H9 (cell line): Measurements from ENCODE around the gene CHST13. TPM values are rescaled to one million over a fixed set of nuclear protein-coding genes. Genes with fewer than 3 reads are reported as not detected.

Experiments
- DNase-seq: peaks from one replicate; pipeline ENCODE4 v3.0.0-alpha.2; 2017
- H2AFZ ChIP-seq: one replicate; pipeline ENCODE4 v1.6.1; 2013; ENCODE audit warnings: mild to moderate bottlenecking, low read length, control low read depth, moderate library complexity
- H2AK5ac ChIP-seq: 2 replicates; pipeline ENCODE4 v1.6.1; 2013; ENCODE audit warnings: low read length, control low read depth, mixed read lengths; ENCODE audit not compliant: insufficient read length
- H2BK120ac ChIP-seq: one replicate; pipeline ENCODE4 v1.6.1; 2013; ENCODE audit warnings: low read depth, mild to moderate bottlenecking, low read length, control low read depth, inconsistent platforms; ENCODE audit not compliant: poor library complexity, severe bottlenecking
- H2BK12ac ChIP-seq: 2 replicates; pipeline ENCODE4 v1.6.1; 2013; ENCODE audit warnings: low read length, control low read depth, mixed read lengths, low read depth; ENCODE audit not compliant: insufficient read length
- H2BK15ac ChIP-seq: 2 replicates; pipeline ENCODE4 v1.6.1; 2013; ENCODE audit warnings: low read depth, low read length, control low read depth
- H2BK20ac ChIP-seq: one replicate; pipeline ENCODE4 v1.6.1; 2013; ENCODE audit warnings: low read depth, mild to moderate bottlenecking, low read length, control low read depth, inconsistent platforms; ENCODE audit not compliant: poor library complexity, severe bottlenecking
- H2BK5ac ChIP-seq: 2 replicates; pipeline ENCODE4 v1.6.1; 2013; ENCODE audit warnings: low read length, control low read depth, mixed read lengths; ENCODE audit not compliant: insufficient read length
- H3K14ac ChIP-seq: 2 replicates; pipeline ENCODE4 v1.6.1; 2013; ENCODE audit warnings: low read length, control low read depth; ENCODE audit not compliant: insufficient read depth
- H3K18ac ChIP-seq: 2 replicates; pipeline ENCODE4 v1.6.1; 2013; ENCODE audit warnings: low read depth, mild to moderate bottlenecking, mixed read lengths, low read length, control low read depth; ENCODE audit not compliant: insufficient read length
- H3K23ac ChIP-seq: 2 replicates; pipeline ENCODE4 v1.6.1; 2013; ENCODE audit warnings: low read length, control low read depth, mixed read lengths, low read depth; ENCODE audit not compliant: insufficient read length
- H3K23me2 ChIP-seq: 2 replicates; pipeline ENCODE4 v1.6.1; 2013; ENCODE audit warnings: low read depth, mild to moderate bottlenecking, mixed read lengths, low read length, control low read depth; ENCODE audit not compliant: insufficient read length, poor library complexity, severe bottlenecking
- H3K27ac ChIP-seq: 2 replicates; pipeline ENCODE4 v1.5.1; 2013; ENCODE audit warnings: low read length, control low read depth, mixed read lengths, low read depth; ENCODE audit not compliant: insufficient read length
- H3K27me3 ChIP-seq: 2 replicates; pipeline ENCODE4 v1.6.1; 2013; ENCODE audit warnings: low read length, control low read depth, inconsistent platforms; ENCODE audit not compliant: insufficient read depth
- H3K4ac ChIP-seq: 2 replicates; pipeline ENCODE4 v1.6.1; 2013; ENCODE audit warnings: low read depth, mild to moderate bottlenecking, control low read depth, inconsistent platforms, low read length, moderate library complexity
- H3K4me1 ChIP-seq: 2 replicates; pipeline ENCODE4 v1.6.1; 2013; ENCODE audit warnings: low read length, control low read depth, inconsistent platforms; ENCODE audit not compliant: insufficient read depth
- H3K4me2 ChIP-seq: 2 replicates; pipeline ENCODE4 v1.6.1; 2013; ENCODE audit warnings: low read length, control low read depth, mixed read lengths; ENCODE audit not compliant: insufficient read length, insufficient read depth
- H3K56ac ChIP-seq: 2 replicates; pipeline ENCODE4 v1.6.1; 2013; ENCODE audit warnings: low read depth, mild to moderate bottlenecking, mixed read lengths, low read length, control low read depth; ENCODE audit not compliant: insufficient read length
- H3K79me1 ChIP-seq: 2 replicates; pipeline ENCODE4 v1.6.1; 2013; ENCODE audit warnings: low read depth, mild to moderate bottlenecking, moderate library complexity, low read length, control low read depth, inconsistent platforms; ENCODE audit not compliant: insufficient read depth, poor library complexity, severe bottlenecking
- H3K79me2 ChIP-seq: 2 replicates; pipeline ENCODE4 v1.6.1; 2013; ENCODE audit warnings: low read length, control low read depth, inconsistent platforms; ENCODE audit not compliant: insufficient read depth
- H3K9ac ChIP-seq: 2 replicates; pipeline ENCODE4 v1.6.1; 2013; ENCODE audit warnings: low read length, control low read depth, mixed read lengths; ENCODE audit not compliant: insufficient read length; ENCODE audit errors: extremely low read depth
- H3K9me3 ChIP-seq: one replicate; pipeline ENCODE4 v1.6.1; 2013; ENCODE audit warnings: low read depth, low read length, inconsistent platforms; ENCODE audit not compliant: control insufficient read depth
- H3T11ph ChIP-seq: one replicate; pipeline ENCODE4 v1.6.1; 2013; ENCODE audit warnings: mild to moderate bottlenecking, low read length, control low read depth, inconsistent platforms
- H4K20me1 ChIP-seq: one replicate; pipeline ENCODE4 v1.6.1; 2013; ENCODE audit not compliant: control insufficient read depth, insufficient read length, insufficient read depth
- H4K5ac ChIP-seq: 2 replicates; pipeline ENCODE4 v1.6.1; 2013; ENCODE audit warnings: low read depth, mild to moderate bottlenecking, mixed read lengths, low read length, control low read depth; ENCODE audit not compliant: insufficient read length
- H4K8ac ChIP-seq: replicated peaks from 2 replicates; pipeline ENCODE4 v1.6.1; 2013; ENCODE audit warnings: low read length, control low read depth, mixed read lengths, low read depth; ENCODE audit not compliant: insufficient read length
- H4K91ac ChIP-seq: 2 replicates; pipeline ENCODE4 v1.6.1; 2013; ENCODE audit warnings: low read depth, mild to moderate bottlenecking, moderate library complexity, mixed read lengths, low read length, control low read depth; ENCODE audit not compliant: insufficient read length
- H3K27ac Mint-ChIP-seq, 3 experiments: 2 replicates in 2 of 3; 3 replicates in 1 of 3; pipeline ENCODE4 v1.8.0; 2020 to 2021; ENCODE audit warnings: mixed read lengths in 3 of 3, mild to moderate bottlenecking in 1 of 3, moderate library complexity in 1 of 3
- H3K27me3 Mint-ChIP-seq: 2 replicates; pipeline ENCODE4 v1.8.0; 2021; ENCODE audit warnings: low read depth, mild to moderate bottlenecking, moderate library complexity, mixed read lengths
- H3K36me3 Mint-ChIP-seq, 3 experiments: 2 replicates in 2 of 3; 3 replicates in 1 of 3; pipeline ENCODE4 v1.8.0; 2020 to 2021; ENCODE audit warnings: low read depth in 3 of 3, mixed read lengths in 3 of 3; ENCODE audit not compliant: insufficient read depth in 1 of 3
- H3K4me1 Mint-ChIP-seq, 2 experiments: 2 replicates each; pipeline ENCODE4 v1.8.0; 2020; ENCODE audit warnings: mixed read lengths in 2 of 2
- H3K4me3 Mint-ChIP-seq, 2 experiments: 2 replicates in 1 of 2; 3 replicates in 1 of 2; pipeline ENCODE4 v1.8.0; 2020 to 2021; ENCODE audit warnings: mild to moderate bottlenecking in 2 of 2, mixed read lengths in 2 of 2, moderate library complexity in 1 of 2
- H3K9me3 Mint-ChIP-seq, 2 experiments: 2 replicates in 1 of 2; 3 replicates in 1 of 2; pipeline ENCODE4 v1.8.0; 2020; ENCODE audit warnings: mild to moderate bottlenecking in 2 of 2, mixed read lengths in 2 of 2, moderate library complexity in 1 of 2
- CTCF ChIP-seq: fragments of 200-600 bp; sonication (generic); conservative IDR thresholded peaks from 3 replicates; pipeline ENCODE4 v1.8.0; 2021; ENCODE audit warnings: antibody characterized with exemption, mild to moderate bottlenecking
- WGBS: extraction: QIAGEN DNeasy Blood & Tissue Kit; methylation state at CpG from one replicate; pipeline ENCODE4 v1.1.7; 2013; ENCODE audit warnings: missing lambda C conversion rate, low lambda C conversion rate, mixed read lengths; ENCODE audit not compliant: insufficient read length; ENCODE audit errors: extremely low coverage; 5-methylcytosine and 5-hydroxymethylcytosine counted together
- total RNA-seq: library from RNA; stranded (reverse); gene quantifications from 2 replicates; pipeline ENCODE4 v1.2.1, GENCODE V29; 2021

The CHST13 gene
- total RNA-seq, 1 experiment from 2014 or later: 0.85 TPM

GRCh38 chr3:126482503-126483255, 41.3 kb upstream of the CHST13 start:
- H2BK20ac ChIP-seq: no peak overlapping the region
- H4K5ac ChIP-seq: no peak overlapping the region
- peaks cover 5% of the 10 kb centered on the region for H3K27me3 Mint-ChIP-seq
- no peaks in the 10 kb centered on the region for H3K79me2 ChIP-seq
- H3K9me3 ChIP-seq: no peaks in the 10 kb centered on the region
- H3K36me3 Mint-ChIP-seq: no peaks in the 10 kb centered on the region
- no peak overlapping the region for H3K18ac ChIP-seq
- H4K8ac ChIP-seq: no peak overlapping the region
- no peaks in the 10 kb centered on the region for H3K27me3 ChIP-seq
- no peak overlapping the region for H4K91ac ChIP-seq
- H3K9ac ChIP-seq: no peak overlapping the region
- 0 out of 5 replicates have a peak overlapping the region, but pooled peaks of 1 of the 2 experiments have one; percentile 32 for H3K4me3 Mint-ChIP-seq
- H3K4ac ChIP-seq: no peak overlapping the region
- no peaks in the 10 kb centered on the region for H3K79me1 ChIP-seq
- no peak overlapping the region for H2BK120ac ChIP-seq
- H3K14ac ChIP-seq: no peak overlapping the region
- H3K56ac ChIP-seq: no peak overlapping the region
- no peak for TF ChIP-seq CTCF
- no peaks in the 10 kb centered on the region for H4K20me1 ChIP-seq
- no CpG with 5 or more reads among the region's 15 CpGs for WGBS
- no peak overlapping the region for H3K4me2 ChIP-seq
- peaks cover 29 to 36% of the 10 kb centered on the region in 2 experiments for H3K4me1 Mint-ChIP-seq
- no peak overlapping the region for H3K27ac ChIP-seq
- no peak overlapping the region for H3K23ac ChIP-seq
- no peak overlapping the region for H2BK15ac ChIP-seq
- H3T11ph ChIP-seq: no peak overlapping the region
- H3K9me3 Mint-ChIP-seq: no peaks in the 10 kb centered on the region; a peak in 2 of 5 replicates
- no peak overlapping the region for H2AK5ac ChIP-seq
- no peak for DNase-seq
- peaks cover 8% of the 10 kb centered on the region; the same call in 1 of the 2 replicates for H3K4me1 ChIP-seq
- H2BK12ac ChIP-seq: no peak overlapping the region
- no peaks in the 10 kb centered on the region for H3K23me2 ChIP-seq
- no peak overlapping the region for H2AFZ ChIP-seq
- peak overlapping the region in 1 of 3 experiments; percentile 22; a peak in 2 of 7 replicates for H3K27ac Mint-ChIP-seq
- H2BK5ac ChIP-seq: no peak overlapping the region
